Lower leg skin (tissue), 3 donors: ENCODE measurements around the gene CUL9.

Experiments used
- CTCF ChIP-seq, 3 donors: fragments of 450-650 bp; IDR thresholded peaks; one replicate each; pipeline ENCODE4 v1.5.1; 2016; ENCODE audit warnings: antibody characterized with exemption in 3 of 3, mild to moderate bottlenecking in 3 of 3, moderate library complexity in 2 of 3
- POLR2A ChIP-seq, 2 donors: fragments of 450-650 bp; IDR thresholded peaks; one replicate each; pipeline ENCODE4 v1.6.1; 2016 to 2017; ENCODE audit warnings: antibody characterized with exemption in 2 of 2, mild to moderate bottlenecking in 1 of 2, moderate library complexity in 1 of 2

- TF ChIP-seq CTCF (IDR thresholded peaks at IDR 0.05) (no peak), POLR2A (IDR thresholded peaks at IDR 0.05) (no peak)
Measured at GRCh38 chr6:43180985-43181384, 1.0 kb upstream of the CUL9 start.
